EH (cell line): ENCODE measurements around the gene PKD2.
"Not testable (repeated sequence)": the region's sequence is repeated elsewhere in the genome, so short reads cannot be mapped to it uniquely, and the experiment has no call there.

Source experiments
- DNase-seq: peaks from one replicate; pipeline ENCODE4 v3.0.0-alpha.2; 2015; ENCODE audit warnings: low read depth

PKD2 gene

DNA sequence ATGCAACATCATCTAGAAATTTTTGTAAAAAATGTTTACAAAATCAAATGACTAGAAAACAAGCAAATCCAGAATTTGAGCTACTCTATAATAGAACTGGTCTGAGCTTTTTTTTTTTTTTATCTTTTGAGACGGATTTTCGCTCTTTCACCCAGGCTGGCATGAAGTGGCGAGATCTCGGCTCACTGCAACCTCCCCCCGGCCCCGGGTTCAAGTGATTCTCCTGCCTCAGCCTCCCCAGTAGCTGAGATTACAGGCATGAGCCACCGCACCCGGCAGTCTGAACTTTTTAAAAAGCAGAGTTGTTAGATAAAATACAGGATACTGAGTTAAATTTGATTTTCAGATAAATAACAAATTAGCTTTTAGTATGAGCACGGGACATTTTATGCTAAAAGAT lies 20.9 kb upstream of the PKD2 start:
- DNase-seq, result no peak

DNA sequence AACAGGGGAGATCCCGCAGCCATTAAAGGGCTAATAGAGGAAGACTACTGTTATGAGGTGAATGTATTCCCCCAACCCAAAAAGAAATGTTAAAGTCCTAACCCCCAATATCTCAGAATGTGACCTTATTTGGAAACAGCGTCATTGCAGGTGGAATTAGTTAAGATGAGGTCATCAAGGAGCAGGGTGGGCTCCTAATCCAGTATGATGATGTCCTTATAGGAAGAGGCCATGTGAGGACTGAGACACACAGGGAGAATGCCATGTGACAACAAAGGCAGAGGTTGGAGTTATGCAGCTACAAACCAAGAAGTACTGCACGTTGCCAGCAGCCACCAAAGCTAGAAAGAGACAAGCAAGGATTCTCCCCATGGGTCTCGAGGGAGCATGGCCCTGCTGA lies 17.7 kb upstream of the PKD2 start:
- no peak for DNase-seq

DNA sequence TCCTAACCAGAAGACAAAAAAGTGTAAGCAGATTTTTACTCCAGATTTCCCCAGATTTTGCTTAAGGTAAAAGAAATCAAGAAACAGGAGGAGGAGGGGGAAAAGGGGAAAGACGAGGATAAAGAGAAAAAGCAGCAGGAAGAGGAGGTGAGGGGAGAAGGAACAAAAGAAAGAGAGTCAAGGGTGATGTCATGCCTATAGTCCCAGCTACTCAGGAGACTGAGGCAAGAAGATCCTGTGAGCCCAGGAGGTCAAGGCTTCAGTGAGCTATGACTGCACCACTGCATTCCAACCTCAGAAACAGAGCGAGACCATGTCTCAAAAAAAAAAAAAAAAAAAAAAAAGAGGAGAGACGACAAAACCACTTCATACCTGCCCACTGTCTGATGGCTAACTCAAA lies 12.0 kb upstream of the PKD2 start:
- no peak for DNase-seq

DNA sequence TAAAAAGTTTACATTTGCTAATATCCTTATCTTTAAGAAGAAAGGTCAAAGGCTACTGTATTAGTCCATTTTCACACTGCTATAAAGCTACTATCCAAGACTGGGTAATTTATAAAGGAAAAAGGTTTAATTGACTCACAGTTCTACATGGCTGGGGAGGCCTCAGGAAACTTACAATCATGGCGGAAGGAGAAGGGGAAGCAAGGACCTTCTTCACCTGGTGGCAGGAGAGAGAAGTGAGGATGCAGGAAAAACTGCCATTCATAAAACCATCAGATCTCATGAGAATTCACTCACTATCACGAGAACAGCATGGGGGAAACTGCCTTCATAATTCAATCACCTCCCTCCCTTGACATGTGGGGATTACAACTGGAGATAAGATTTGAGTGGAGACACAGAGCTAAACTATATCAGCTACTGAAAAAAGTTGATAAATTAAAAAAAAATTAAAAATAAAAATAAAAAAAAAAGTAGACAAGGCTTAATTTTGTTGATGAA lies 8.2 kb upstream of the PKD2 start:
- DNase-seq, result not testable (repeated sequence)

DNA sequence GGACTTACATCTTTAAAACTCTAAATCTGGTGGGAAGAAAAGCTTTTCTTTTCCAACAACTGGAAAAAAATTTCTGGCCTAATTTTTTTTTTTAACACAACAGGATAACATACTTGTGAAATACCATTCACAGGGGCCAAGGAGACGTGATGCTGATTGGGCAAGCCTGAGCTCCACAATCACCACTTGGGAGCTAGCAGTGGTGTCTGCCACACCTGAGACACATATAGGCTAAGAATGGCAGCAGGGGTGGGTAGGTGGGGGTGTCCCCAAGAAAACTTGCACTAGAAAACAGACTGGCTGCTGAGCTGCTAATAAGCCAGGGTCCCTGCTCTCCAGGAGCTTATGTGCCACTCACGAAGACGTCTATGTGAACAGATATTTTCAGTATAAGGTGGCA lies 5.6 kb upstream of the PKD2 start:
- DNase-seq, result no peak

DNA sequence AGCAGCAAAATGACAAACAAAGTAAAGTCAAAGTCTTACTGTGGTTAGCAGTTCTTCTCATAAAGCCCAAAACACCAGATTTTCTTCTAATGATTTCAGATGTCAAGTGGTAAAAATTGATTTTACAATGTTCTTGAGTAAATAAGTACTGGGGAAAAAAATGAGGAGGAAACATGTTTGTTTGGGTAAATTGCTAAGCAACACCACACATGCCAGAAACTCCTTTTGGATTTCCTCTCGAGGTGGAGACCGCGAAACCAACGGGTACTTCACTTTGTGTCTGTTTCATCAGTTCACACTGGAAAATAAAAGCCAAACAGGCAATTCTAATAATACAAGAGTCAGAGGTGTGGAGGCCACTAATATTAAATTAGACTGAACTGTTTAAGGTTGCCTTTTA lies 4.6 kb upstream of the PKD2 start:
- peak; percentile 80 for DNase-seq

DNA sequence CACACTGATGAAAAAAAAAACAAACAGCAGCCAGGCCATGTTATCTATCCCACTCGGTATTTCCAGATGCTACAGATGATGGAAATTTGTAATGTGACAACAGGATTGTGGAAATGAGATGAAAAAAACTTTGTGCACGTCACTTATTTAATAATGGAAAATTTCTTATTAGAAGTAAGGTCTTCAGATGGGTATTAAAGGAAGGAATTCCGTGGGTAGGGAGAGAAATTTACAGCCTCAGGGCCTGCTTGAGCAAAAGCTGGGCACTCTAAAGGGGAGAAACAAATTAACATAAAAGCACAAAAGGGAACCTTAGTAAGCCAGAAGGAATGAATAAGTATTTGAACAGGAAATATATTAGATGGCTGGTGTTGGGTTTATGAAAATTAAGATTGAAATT lies 4.2 kb upstream of the PKD2 start:
- DNase-seq, result peak; percentile 77

DNA sequence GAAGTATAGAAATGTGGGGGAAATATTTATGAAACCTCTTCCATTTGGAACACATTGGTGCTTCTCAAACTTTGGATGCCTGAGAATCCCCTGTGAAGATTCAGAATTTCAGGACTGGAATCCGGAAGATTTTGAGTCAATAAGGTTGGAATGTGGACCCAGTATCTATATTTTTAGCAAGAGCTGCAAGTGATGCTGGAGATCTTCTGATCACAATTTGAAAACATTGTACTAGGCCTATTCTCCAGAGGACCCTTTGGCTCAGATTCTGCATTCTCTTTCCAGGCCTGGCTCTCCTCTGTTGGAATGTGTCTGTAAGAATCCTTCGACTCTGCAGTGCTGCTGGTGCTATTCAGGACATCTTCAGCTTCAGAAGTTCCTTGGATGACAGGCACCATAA lies 2.4 kb upstream of the PKD2 start:
- DNase-seq, result peak; percentile 93

DNA sequence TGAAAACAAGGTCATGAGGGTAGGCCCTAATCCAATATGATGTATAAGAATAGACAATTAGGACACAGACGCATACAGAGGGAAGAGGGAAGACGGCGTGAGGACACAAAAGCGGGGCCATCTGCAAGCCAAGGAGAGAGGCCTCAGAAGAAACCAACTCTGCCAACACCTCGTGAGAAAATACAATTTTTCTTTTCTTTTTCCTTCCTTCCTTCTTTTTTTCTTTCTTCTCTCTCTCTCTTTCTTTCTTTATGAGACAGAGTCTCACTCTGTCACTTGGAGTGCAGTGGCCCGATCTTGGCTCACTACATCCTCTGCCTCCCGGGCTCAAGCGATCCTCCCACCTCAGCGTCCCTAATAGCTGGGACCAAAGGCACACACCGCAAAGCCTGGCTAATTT lies 1.5 kb upstream of the PKD2 start:
- no peak for DNase-seq

DNA sequence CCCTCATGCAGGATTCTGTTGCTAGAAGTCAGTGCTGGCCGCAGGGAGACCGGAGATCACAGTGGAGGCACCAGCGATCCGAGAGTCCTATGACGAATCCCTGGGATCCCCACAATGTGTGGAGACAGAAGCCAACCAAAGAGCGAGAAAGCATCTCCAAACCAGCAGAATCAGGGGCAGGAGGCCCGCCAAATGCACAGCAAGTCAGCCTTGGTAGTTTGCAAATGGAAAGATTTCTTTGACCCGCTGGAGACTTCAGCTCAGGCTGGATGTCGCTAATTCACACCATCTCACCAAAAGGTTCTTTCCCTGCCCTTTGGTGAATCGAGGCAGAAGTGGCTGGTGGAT lies 505 bp upstream of the PKD2 start:
- no peak for DNase-seq

DNA sequence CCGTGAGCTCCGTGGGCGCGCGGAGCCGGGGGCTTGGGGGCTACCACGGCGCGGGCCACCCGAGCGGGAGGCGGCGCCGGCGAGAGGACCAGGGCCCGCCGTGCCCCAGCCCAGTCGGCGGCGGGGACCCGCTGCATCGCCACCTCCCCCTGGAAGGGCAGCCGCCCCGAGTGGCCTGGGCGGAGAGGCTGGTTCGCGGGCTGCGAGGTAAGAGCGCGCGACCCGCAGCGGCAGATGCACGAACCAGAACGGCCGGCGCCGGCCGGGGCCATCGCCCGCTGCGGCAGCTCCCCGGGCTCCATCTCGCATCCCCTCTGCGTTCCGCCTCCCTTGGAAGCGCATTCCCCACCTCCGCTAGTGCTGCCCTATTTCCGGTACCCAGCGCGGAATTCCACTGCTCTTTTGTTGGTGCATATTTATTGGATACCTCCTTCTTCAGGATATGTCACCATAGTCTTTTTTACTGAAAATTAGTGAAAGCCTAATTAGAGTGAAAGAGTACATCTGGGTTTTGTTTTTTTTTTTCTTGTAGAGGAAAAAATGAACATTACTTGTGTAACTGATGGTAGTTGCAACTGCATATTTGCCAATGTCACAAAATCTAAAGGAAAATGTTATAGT lies 797 bp downstream of the PKD2 start:
- peak; percentile 67 for DNase-seq

DNA sequence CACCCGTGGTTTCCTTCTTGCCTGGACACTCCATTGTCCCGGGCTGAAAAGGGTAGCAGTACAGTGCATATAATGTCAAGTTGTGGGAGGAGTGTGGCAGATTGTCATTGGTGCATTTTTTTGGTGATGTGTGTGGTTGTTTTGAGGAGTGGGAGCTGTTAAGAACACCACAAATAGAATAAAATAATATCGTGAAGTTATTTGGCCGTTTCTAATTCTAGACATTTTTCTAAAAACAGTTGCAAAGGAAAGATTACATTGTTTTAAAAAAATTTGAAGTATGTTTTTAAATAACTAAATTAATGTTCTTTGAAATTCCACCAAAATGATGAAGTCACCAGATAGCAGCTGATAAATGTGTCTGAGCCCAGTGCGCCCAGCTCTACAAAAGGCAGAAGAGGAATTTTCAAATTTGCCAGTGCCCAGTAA lies 1.3 kb downstream of the PKD2 start:
- DNase-seq, result peak; percentile 85

DNA sequence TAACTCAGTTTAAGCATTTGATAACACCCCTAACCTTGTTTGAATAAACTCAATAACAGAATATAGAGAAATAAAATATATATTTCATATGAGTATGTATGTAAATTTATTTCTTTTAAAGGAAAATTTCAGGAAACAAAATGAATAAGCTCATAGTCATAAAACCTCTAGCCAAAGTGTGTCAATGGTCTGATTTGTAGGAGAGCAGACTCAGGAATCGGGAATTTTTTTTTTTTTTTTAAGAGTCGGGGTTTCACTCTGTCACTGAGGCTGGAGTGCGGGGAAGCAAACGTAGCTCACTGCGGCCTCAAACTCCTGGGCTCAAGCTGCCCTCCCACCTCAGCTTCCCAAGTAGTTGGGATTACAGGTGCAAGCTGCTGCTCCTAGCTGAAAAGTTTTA lies 2.4 kb downstream of the PKD2 start:
- peak; percentile 32 for DNase-seq

DNA sequence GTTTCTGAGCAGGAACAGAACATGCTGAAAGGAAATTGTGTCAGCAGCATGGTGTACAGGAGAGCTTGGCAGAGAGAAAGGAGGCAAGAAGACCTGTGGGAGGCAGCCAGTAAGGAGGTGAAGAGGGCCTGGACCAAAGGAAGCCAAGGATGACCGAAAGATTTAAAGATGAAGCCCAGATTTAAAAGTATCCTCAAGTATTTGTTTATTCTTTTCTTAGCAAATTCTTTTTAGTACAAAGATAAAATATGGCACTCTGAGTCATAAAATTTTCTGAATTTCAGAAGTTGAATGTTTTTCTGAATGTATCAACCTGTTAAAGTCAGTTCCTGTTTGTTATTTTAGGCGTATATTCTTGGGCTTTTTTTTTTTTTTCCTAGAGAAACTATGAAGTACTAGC lies 3.5 kb downstream of the PKD2 start:
- peak; percentile 77 for DNase-seq

DNA sequence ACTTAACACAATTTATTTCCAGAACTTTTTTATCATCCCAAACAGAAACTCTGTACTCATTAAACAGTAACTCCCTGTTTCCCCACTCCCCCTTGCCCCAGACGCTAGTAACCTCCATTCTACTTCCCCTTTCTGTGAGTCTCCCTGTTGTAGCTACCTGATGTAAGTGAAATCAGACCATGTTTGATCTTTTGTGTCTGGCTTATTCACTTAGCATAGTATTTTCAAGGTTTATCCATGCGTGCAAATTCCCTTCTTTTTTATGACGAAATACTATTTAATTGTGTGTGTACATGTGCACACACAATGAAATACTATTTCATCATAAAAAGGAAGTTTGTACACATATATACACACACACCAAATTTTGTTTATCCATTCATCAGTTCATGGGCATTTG lies 5.2 kb downstream of the PKD2 start:
- DNase-seq, result no peak

DNA sequence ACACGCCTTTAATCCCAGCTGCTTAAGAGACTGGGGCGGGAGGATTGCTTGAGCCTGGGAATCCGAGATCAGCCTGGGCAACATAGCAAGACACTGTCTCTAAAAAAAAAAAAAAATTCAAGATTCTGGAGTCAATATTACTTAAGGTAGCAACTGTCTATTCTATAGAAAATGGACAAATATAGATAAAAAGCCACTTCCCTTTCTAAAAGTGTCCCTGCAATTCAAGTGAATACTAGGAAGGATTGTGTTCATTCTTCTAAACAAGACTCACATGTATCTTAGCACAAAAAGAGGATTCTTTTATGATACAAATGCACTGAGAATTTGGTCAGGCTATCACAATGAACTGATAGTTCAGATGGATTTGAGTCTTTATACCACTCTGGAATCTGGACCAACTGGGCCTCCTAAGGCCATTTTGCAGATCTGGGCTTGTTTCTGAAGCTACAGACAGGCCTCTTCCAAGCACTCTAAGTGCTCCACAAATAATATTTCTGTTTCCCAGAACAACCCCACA lies 7.0 kb downstream of the PKD2 start:
- DNase-seq, result no peak

DNA sequence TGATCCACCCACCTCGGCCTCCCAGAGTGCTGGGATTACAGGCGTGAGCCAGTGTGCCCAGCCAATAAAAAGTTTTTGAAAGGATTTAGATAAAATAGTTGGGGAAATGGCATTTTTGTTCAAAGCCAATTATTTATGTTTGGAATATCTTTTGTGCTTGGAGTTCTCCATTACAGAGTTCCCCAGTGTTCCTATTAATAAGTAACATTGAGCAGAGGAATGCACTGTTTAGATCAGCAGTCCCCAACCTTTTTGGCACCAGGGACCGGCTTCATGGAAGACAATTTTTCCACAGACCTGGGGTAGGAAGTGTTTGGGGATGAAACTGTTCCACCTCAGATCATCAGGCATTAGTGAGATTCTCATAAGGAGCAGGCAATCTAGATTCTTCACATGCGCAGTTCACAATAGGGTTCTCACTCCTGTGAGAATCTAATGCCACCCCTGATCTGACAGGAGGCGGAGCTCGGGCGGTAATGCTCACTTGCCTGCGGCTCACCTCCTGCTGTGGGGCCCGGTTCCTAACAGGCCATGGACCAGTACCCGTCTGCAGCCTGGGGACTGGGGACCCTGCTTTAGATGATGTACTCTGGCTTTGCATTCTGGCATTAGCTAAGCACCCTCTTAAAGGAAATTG lies 8.3 kb downstream of the PKD2 start:
- no peak for DNase-seq

DNA sequence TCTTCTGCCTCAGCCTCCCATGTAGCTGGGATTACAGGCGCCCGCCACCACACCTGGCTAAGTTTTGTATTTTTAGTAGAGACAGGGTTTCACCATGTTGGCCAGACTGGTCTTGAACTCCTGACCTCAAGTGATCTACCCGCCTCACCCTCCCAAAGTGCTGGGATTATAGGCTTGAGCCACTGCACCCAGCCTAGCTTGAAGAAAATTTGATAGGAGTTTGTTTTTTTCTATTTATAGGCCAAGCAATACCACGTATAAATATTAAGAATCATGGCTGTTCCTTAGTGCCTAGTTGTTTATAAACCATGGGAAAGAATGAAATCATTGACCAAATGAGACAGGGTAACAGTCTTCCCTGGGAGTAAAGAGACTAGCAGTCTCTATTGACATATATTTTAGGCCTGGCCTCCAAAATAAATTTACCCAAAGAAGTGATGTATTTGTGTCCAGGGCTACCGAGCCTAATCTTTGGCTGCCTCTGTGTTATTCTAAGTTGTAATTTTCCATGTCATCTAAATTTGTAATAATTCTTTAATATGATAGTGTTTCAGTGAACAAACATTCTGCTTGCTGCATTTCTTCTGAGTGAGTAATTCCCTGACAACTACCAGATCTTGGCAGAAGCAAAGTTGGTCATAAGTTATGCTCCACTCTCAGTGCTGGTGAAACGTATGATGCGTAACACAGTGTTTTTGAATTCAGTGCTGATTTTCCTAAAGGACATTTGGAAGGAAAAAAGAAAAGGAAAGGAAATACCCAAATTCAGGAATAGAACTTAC lies 10.3 kb downstream of the PKD2 start:
- peak; percentile 97 for DNase-seq

DNA sequence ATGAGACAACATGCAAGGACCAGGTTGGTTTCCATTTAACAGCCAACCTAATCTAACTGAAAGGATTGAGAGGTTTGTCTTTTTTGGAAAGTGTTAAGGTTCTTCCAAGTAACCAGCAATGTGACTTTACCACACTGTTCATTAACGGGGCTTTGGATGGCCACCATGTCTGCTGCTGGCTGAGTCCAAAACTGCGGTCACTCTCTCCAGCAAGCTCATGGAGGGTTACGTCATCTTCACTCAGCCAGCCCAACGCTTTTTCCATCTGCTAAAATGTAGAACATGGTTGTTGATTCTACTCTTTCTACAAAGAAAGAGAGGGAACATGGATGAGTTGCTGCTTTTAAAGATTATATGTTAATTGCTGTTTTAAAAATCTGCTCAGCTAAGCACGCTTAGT lies 11.0 kb downstream of the PKD2 start:
- DNase-seq, result peak; percentile 78

DNA sequence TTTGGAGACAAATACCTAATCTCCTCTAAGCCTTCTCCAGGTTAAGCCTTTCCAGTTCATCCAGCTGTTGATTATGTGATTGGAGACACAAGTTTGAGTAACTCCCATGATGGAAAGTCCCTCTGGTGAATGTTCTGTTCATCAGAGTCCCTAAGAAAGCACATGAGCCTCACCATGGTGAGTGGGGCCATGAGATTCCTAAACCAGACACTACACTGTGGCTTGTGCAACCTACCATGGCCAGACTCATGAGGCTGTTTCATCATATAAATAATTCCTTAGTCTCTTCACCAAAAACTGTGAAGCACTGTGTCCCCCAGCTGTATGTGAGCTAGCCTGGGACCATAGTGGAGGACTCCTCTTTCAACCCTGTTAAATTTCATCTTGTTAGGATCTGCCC lies 14.4 kb downstream of the PKD2 start:
- DNase-seq, result no peak

DNA sequence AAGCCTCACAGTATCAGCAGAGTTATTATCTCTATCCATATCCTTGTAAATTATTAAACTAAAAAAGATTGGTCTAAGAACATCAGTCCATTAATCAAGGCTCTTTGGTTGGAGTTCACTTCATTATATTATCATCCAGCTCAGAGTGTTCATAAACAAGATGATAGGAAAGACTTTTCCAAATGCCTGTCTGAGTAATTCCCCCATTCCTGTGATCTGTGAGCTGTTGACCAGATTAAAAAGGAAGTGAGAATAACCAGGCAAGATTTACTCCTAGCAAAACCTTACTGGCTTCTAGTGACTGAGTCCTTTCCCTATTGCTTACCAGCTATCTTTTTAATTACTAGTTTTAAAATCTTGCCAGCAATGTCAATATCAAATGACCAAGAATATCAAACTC lies 14.9 kb downstream of the PKD2 start:
- no peak for DNase-seq

DNA sequence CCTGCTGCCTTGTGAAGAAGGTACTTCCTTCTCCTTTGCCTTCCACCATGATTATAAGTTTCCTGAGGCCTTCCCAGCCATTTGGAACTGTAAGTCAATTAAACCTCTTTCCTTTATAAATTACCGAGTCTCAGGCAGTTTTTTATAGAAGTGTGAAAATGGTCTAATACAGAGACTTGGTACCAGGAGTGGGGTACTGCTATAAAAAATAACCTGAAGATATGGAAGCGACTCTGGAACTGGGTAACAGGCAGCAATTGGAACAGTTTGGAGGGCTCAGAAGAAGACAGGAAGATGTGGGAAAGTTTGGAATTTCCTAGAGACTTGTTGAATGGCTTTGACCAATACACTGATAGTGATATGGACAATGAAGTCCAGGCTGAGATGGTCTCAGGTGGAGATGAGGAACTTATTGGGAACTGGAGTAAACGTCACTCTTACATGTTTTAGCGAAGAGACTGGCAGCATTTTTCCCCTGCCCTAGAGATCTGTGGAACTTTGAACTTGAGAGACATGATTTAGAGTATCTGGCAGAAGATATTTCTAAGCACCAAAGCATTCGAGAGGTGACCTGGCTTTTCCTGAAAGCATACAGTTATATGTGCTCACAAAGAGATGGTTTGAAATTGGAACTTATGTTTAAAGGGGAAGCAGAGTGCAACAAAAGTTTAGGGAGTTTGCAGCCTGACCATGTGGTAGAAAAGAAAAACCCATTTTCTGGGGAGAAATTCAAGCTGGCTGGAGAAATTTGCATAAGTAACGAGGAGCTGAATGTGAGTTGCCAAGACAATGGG lies 18.6 kb downstream of the PKD2 start:
- not testable (repeated sequence) for DNase-seq
